SU-DHL-6 (cell line): Measurements from ENCODE around the gene GOSR2.

Experiments used
- H2AFZ ChIP-seq: fragments of 200-600 bp; sonication (generic); 2 replicates; pipeline ENCODE4 v1.6.1; 2014; ENCODE audit warnings: low read depth, mild to moderate bottlenecking, moderate library complexity, mixed read lengths, antibody characterized with exemption, low read length; ENCODE audit not compliant: severe bottlenecking
- H3F3A ChIP-seq: fragments of 200-600 bp; shearing (Covaris generic); 2 replicates; pipeline ENCODE4 v1.6.0; 2016; ENCODE audit warnings: antibody characterized with exemption, mild to moderate bottlenecking; ENCODE audit not compliant: insufficient read depth
- H3K27ac ChIP-seq: fragments of 200-600 bp; sonication (generic); 2 replicates; pipeline ENCODE4 v1.5.1; 2016; ENCODE audit warnings: low read depth, mild to moderate bottlenecking, low read length, moderate library complexity, mixed read lengths
- H3K27me3 ChIP-seq: fragments of 200-600 bp; sonication (generic), shearing (Covaris generic); 2 replicates; pipeline ENCODE4 v1.6.0; 2014; ENCODE audit warnings: mild to moderate bottlenecking, low read length
- H3K36me3 ChIP-seq: fragments of 200-600 bp; sonication (generic); 2 replicates; pipeline ENCODE4 v1.6.1; 2014; ENCODE audit warnings: mild to moderate bottlenecking, low read length, mixed read lengths
- H3K4me2 ChIP-seq: fragments of 300-600, 200-600 bp; shearing (Covaris generic), sonication (generic); 2 replicates; pipeline ENCODE4 v1.6.0; 2014; ENCODE audit warnings: low read length, low read depth, mild to moderate bottlenecking; ENCODE audit not compliant: poor library complexity, severe bottlenecking
- H3K4me3 ChIP-seq: fragments of 200-600 bp; sonication (generic); 2 replicates; pipeline ENCODE4 v1.5.1; 2014; ENCODE audit warnings: antibody characterized with exemption, low read length, mild to moderate bottlenecking, mixed read lengths; ENCODE audit not compliant: insufficient read depth, poor library complexity, severe bottlenecking
- H3K79me2 ChIP-seq: fragments of 200-600 bp; sonication (generic); 2 replicates; pipeline ENCODE4 v1.6.1; 2014; ENCODE audit warnings: mild to moderate bottlenecking, low read length, moderate library complexity; ENCODE audit not compliant: insufficient read depth
- H3K9ac ChIP-seq: fragments of 200-600 bp; sonication (generic); 2 replicates; pipeline ENCODE4 v1.7.0; 2014; ENCODE audit warnings: mild to moderate bottlenecking, low read length
- H3K9me2 ChIP-seq: fragments of 200-600 bp; sonication (generic); replicated peaks from 2 replicates; pipeline ENCODE4 v1.6.1; 2014; ENCODE audit warnings: low read length; ENCODE audit not compliant: insufficient read depth
- H3K9me3 ChIP-seq: fragments of 200-600 bp; sonication (generic); 2 replicates; pipeline ENCODE4 v1.6.1; 2014; ENCODE audit warnings: low read length, mixed read lengths; ENCODE audit not compliant: insufficient read depth
- H4K20me1 ChIP-seq: fragments of 200-600 bp; sonication (generic); 2 replicates; pipeline ENCODE4 v1.6.1; 2014; ENCODE audit warnings: low read depth, mild to moderate bottlenecking, antibody characterized with exemption, low read length, moderate library complexity, mixed read lengths
- CTCF ChIP-seq: fragments of 200-600 bp; sonication (generic); IDR thresholded peaks from one replicate; pipeline ENCODE4 v1.5.1; 2017; ENCODE audit warnings: antibody characterized with exemption, mild to moderate bottlenecking, low read length, moderate library complexity; ENCODE audit not compliant: insufficient read depth, poor library complexity, severe bottlenecking
- EZH2phosphoT487 ChIP-seq: fragments of 200-600 bp; sonication (generic), shearing (Covaris generic); conservative IDR thresholded peaks from 2 replicates; pipeline ENCODE4 v1.6.1; 2018; ENCODE audit warnings: mild to moderate bottlenecking, antibody characterized with exemption, low read length, moderate library complexity, mixed read lengths

The GOSR2 gene

GRCh38 chr17:46977750-46978488 is 55.0 kb downstream of the GOSR2 start:
- Histone ChIP-seq H3K27me3 (no peaks in the 10 kb centered on the region), H3F3A (no peaks in the 10 kb centered on the region), H3K9ac (no peak overlapping the region), H3K27ac (no peak overlapping the region), H3K4me2 (no peak overlapping the region), H3K36me3 (no peaks in the 10 kb centered on the region), H4K20me1 (no peaks in the 10 kb centered on the region), H3K9me3 (no peaks in the 10 kb centered on the region), H2AFZ (no peak overlapping the region), H3K4me3 (no peak overlapping the region), H3K79me2 (no peaks in the 10 kb centered on the region), H3K9me2 (no peaks in the 10 kb centered on the region)
- TF ChIP-seq EZH2phosphoT487 (no peak), CTCF (no peak)

- no peaks in the 10 kb centered on the region for H3K36me3 ChIP-seq
- no peak overlapping the region for H3K27ac ChIP-seq
- TF ChIP-seq CTCF (no peak), EZH2phosphoT487 (no peak)
- H3K27me3 ChIP-seq = no peaks in the 10 kb centered on the region
- no peak overlapping the region for H3K9ac ChIP-seq
- no peaks in the 10 kb centered on the region for H3K79me2 ChIP-seq
- H2AFZ ChIP-seq = no peak overlapping the region
- no peak overlapping the region for H3K4me3 ChIP-seq
- no peaks in the 10 kb centered on the region for H4K20me1 ChIP-seq
- no peaks in the 10 kb centered on the region for H3K9me2 ChIP-seq
- H3K4me2 ChIP-seq = no peak overlapping the region
- no peaks in the 10 kb centered on the region for H3K9me3 ChIP-seq
- H3F3A ChIP-seq = no peaks in the 10 kb centered on the region
These were observed 55.7 kb downstream of the GOSR2 start for GRCh38 chr17:46978489-46979146.

DNA sequence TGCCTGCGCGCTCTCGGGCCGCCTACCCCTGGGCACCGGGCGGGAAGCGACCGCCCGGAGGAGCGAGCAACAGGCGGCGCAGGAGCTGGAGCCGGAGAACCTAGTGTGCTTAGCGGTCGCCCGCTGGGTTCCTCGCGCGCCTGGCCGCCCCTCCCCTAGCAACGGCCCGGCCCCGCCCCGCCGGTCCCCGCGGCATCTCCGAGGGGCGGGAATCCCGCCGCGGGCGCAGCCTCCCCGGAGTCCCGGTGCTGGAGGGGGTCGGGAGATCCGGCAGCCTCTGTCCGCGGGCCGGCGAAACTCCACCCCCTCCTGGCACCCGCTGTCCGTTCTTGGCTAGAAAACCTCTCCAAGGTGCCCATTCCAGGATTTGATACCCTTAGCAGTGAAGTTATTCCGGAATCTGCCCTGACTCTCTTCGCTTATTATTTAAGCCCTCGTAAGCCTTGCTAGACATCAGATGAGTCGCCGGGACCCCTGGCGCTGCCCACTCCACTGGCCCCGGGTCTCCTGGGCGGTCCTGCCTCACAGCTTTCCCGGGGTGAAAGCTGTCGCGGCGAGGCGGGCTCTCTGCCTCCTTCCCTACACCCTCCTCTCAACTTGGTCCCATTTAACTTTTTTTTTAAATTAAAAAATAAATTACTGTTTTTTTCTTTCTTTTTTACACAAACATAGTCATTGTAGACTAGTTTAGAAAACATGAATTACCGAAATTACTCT is 56.3 kb downstream of the GOSR2 start, which contains the start of gene RPRML:
RPRML (minus strand) TSS at position 107 of the 717 bp plus-strand sequence. CDS start 246 bp downstream, outside the sequence.
- Histone ChIP-seq H3K27me3 (no peaks in the 10 kb centered on the region), H3K4me2 (no peak within 1 kb of the TSS), H3K4me3 (no peak within 1 kb of the TSS), H2AFZ (no peak within 1 kb of the TSS), H3K36me3 (no peaks in the 10 kb centered on the region), H3K9me2 (no peaks in the 10 kb centered on the region), H3K9me3 (no peaks in the 10 kb centered on the region), H3F3A (no peaks in the 10 kb centered on the region), H3K27ac (no peak within 1 kb of the TSS), H4K20me1 (no peaks in the 10 kb centered on the region), H3K9ac (no peak within 1 kb of the TSS), H3K79me2 (no peaks in the 10 kb centered on the region)
- TF ChIP-seq EZH2phosphoT487 = no peak
- TF ChIP-seq CTCF = no peak
